Gastrocnemius medialis (tissue), 4 donors: ENCODE measurements around the gene CDKAL1. TPM values are rescaled to one million over a fixed set of nuclear protein-coding genes. Genes with fewer than 3 reads are reported as not detected.

Experiments
- ATAC-seq, 2 donors: fragments of 150-250 bp; one replicate each; pipeline ENCODE4 v1.9.1; 2016
- DNase-seq, 2 donors: peaks; one replicate each; pipeline ENCODE4 v3.0.0-alpha.2; 2019
- H3K27ac ChIP-seq, 4 donors: fragments of 200-600 bp; sonication (generic); 1 replicate in 1 of 4; 2 replicates in 3 of 4; pipeline ENCODE4 v1.5.1; 2016 to 2018; ENCODE audit warnings: mild to moderate bottlenecking in 2 of 4, moderate library complexity in 1 of 4
- H3K27me3 ChIP-seq, 3 donors: fragments of 200-600 bp; sonication (generic) in 2 of 3; 1 replicate in 1 of 3; 2 replicates in 2 of 3; pipeline versions ENCODE4 v1.5.1 to v1.6.0; 2016 to 2019; ENCODE audit warnings: mild to moderate bottlenecking in 1 of 3, moderate library complexity in 1 of 3
- H3K36me3 ChIP-seq, 2 donors: fragments of 200-600 bp; sonication (generic) in 1 of 2; one replicate each; pipeline ENCODE4 v1.5.1; 2017 to 2018
- H3K4me1 ChIP-seq, 2 donors: fragments of 200-600 bp; sonication (generic) in 1 of 2; one replicate each; pipeline ENCODE4 v1.5.1; 2016 to 2017; ENCODE audit warnings: mild to moderate bottlenecking in 2 of 2
- H3K4me3 ChIP-seq, 4 donors: fragments of 200-600 bp; sonication (generic) in 3 of 4; 1 replicate in 1 of 4; 2 replicates in 3 of 4; pipeline ENCODE4 v1.5.1; 2016 to 2019; ENCODE audit warnings: mild to moderate bottlenecking in 2 of 4
- H3K9me3 ChIP-seq, 3 donors: fragments of 200-600 bp; sonication (generic) in 2 of 3; 1 replicate in 1 of 3; 2 replicates in 2 of 3; pipeline ENCODE4 v1.5.1; 2016 to 2019
- POLR2A ChIP-seq, 2 donors: fragments of 450-650 bp; IDR thresholded peaks; one replicate each; pipeline ENCODE4 v1.6.1; 2017; ENCODE audit warnings: antibody characterized with exemption in 2 of 2, mild to moderate bottlenecking in 2 of 2, moderate library complexity in 2 of 2
- in situ Hi-C, 4 donors: fragments of 200-750 bp; cut with MboI; loops; one replicate each; pipeline versions ENCODE4 v1.15.0 to v1.8.0; 2017; ENCODE audit warnings: low sequenced_read_pairs in 4 of 4
- intact Hi-C: fragments of 100-400 bp; cut with DNase I; formaldehyde crosslinking; loops from one replicate; pipeline ENCODE4 v1.15.1; 2023; ENCODE audit warnings: low total_unique reads
- total RNA-seq, 4 donors: library from RNA; depleted of rRNA; stranded (reverse); fragments of >200 nt; gene quantifications; one replicate each; pipeline versions ENCODE4 v1.1.0 to v1.2.3, GENCODE V29; 2016
- TF ChIP-seq, protein P1 (sequence below), 5 experiments: fragments of 450-650 bp in 3 of 5; fragments of 200-600 bp in 2 of 5; sonication (generic) in 2 of 5; IDR thresholded peaks in 4 of 5; conservative IDR thresholded peaks in 1 of 5; 1 replicate in 4 of 5; 2 replicates in 1 of 5; pipeline ENCODE4 v1.5.1; 2016 to 2019; ENCODE audit warnings: antibody characterized with exemption in 5 of 5, mild to moderate bottlenecking in 3 of 5, moderate library complexity in 3 of 5

Gene CDKAL1
- total RNA-seq, 4 donors from 2014 or later = 9.6 to 17.0 (median 11.4) TPM

DNA sequence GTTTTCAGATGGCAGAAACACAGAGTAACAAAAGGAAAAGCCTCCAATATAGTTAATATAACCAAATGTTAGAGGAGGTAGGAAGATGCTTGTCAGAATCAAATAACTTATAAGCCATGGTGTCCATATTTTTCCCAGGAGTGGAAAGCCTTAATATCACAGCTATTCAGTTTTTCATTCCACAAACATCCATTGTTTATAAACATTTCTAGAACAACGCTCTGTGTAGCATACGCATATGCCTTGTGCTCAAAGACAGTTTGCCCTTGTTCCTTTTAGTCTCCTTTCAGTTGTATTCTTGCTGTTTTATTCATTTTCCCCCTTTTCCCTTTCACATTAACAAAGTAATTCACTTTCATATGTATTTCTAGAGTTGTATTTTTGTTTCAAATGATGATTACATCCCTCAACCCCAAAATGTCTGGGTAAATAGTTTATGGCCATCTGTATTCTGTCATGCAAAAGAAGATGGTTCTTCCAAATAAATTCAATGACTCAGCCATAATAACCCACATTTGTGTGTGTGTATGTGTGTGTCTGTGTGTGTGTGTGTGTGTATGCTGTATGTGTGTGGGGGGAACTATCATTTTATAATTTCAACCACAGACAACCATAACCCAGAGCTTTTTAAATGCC lies 603.6 kb downstream of the CDKAL1 start:
- DNase-seq (no peak), ATAC-seq (no peak)
- H3K4me3 ChIP-seq = no peak overlapping the region
- H3K36me3 ChIP-seq = no peaks in the 10 kb centered on the region
- H3K27me3 ChIP-seq = no peaks in the 10 kb centered on the region
- no peak overlapping the region for H3K27ac ChIP-seq
- no peak for TF ChIP-seq POLR2A (IDR thresholded peaks at IDR 0.05)
- TF ChIP-seq, protein P1, sequence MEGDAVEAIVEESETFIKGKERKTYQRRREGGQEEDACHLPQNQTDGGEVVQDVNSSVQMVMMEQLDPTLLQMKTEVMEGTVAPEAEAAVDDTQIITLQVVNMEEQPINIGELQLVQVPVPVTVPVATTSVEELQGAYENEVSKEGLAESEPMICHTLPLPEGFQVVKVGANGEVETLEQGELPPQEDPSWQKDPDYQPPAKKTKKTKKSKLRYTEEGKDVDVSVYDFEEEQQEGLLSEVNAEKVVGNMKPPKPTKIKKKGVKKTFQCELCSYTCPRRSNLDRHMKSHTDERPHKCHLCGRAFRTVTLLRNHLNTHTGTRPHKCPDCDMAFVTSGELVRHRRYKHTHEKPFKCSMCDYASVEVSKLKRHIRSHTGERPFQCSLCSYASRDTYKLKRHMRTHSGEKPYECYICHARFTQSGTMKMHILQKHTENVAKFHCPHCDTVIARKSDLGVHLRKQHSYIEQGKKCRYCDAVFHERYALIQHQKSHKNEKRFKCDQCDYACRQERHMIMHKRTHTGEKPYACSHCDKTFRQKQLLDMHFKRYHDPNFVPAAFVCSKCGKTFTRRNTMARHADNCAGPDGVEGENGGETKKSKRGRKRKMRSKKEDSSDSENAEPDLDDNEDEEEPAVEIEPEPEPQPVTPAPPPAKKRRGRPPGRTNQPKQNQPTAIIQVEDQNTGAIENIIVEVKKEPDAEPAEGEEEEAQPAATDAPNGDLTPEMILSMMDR (IDR thresholded peaks at IDR 0.05 in 4 of 5, conservative IDR thresholded peaks at IDR 0.05 in 1 of 5) = no peak
- intact Hi-C loops = no loop called here
- peaks cover 2 to 9% of the 10 kb centered on the region in 2 donors for H3K4me1 ChIP-seq
- in situ Hi-C loops = no loop called here
- no peaks in the 10 kb centered on the region for H3K9me3 ChIP-seq

GRCh38 chr6:21138336-21139069 lies 604.2 kb downstream of the CDKAL1 start:
- H3K9me3 ChIP-seq = no peaks in the 10 kb centered on the region
- H3K27ac ChIP-seq = no peak overlapping the region
- no peaks in the 10 kb centered on the region for H3K27me3 ChIP-seq
- TF ChIP-seq POLR2A (IDR thresholded peaks at IDR 0.05) = no peak
- TF ChIP-seq, protein P1 (IDR thresholded peaks at IDR 0.05 in 4 of 5, conservative IDR thresholded peaks at IDR 0.05 in 1 of 5) = no peak
- intact Hi-C loops (no loop called here), in situ Hi-C loops (no loop called here)
- ATAC-seq = no peak
- H3K4me3 ChIP-seq = no peak overlapping the region
- H3K36me3 ChIP-seq = no peaks in the 10 kb centered on the region
- peaks cover 0 to 2% of the 10 kb centered on the region in 2 donors for H3K4me1 ChIP-seq
- no peak for DNase-seq

DNA sequence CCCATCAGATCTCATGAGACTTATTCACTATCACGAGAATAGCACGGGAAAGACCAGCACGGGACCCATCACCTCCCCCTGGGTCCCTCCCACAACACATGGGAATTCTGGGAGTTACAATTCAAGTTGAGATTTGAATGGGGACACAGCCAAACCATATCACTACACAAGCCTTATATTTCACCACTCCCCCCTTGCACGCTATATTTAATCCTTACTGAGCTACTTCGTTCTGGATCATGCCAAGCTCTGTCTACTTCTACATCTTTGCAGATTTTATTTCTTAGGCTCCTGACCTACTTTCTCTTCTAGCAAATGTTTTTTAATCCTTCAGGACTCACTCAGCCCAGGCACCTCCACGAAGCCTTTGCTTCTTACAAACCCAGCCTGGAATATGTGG lies 606.7 kb downstream of the CDKAL1 start:
- H3K4me3 ChIP-seq = no peak overlapping the region
- in situ Hi-C loops = no loop called here
- no peak for TF ChIP-seq POLR2A (IDR thresholded peaks at IDR 0.05)
- TF ChIP-seq, protein P1 (IDR thresholded peaks at IDR 0.05 in 4 of 5, conservative IDR thresholded peaks at IDR 0.05 in 1 of 5) = no peak

DNA sequence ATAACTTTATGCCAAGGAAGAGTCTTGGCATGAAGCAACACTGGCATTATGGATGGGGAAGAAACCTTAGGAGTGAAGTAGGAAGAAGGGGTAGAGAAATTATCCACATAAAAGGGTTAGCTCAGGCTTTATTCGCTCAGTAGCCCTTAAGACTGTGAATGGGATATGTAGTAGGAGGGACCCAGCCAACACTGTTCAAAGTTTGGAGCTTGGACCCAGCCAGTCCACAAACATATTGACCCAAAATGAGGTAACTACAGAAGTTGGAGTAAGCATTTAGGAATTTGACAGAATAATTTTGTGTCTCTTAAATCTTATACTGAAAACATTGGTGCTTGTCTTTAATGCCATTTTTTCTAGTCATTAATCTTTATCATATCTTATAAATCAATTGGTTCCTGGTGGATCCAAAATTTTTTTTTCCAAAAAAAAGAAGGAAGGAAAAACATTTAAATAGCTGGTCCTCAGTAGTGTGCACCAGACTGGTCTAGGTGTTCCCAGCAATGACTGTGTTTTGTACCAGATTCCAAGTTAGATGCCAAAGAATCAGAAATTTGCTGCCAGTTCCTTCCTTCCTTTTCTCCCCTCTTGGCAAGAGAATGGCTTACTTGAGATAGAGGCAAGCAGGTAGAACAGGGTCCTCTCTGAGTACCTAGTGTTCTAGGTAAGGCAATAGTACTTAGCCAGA lies 607.5 kb downstream of the CDKAL1 start:
- no peak overlapping the region for H3K27ac ChIP-seq
- no peaks in the 10 kb centered on the region for H3K9me3 ChIP-seq
- in situ Hi-C loops (no loop called here), intact Hi-C loops (no loop called here)
- H3K4me3 ChIP-seq = no peak overlapping the region
- no peak for ATAC-seq
- H3K36me3 ChIP-seq = no peaks in the 10 kb centered on the region
- DNase-seq = no peak
- no peaks in the 10 kb centered on the region for H3K27me3 ChIP-seq
- H3K4me1 ChIP-seq = no peaks in the 10 kb centered on the region
- no peak for TF ChIP-seq POLR2A (IDR thresholded peaks at IDR 0.05)
- TF ChIP-seq, protein P1 (IDR thresholded peaks at IDR 0.05 in 4 of 5, conservative IDR thresholded peaks at IDR 0.05 in 1 of 5) = no peak

More for the DNA sequence above, 606.7 kb downstream of the CDKAL1 start:
- no peak for ATAC-seq
- H3K36me3 ChIP-seq = no peaks in the 10 kb centered on the region
- intact Hi-C loops = no loop called here
- no peaks in the 10 kb centered on the region for H3K4me1 ChIP-seq
- no peak overlapping the region for H3K27ac ChIP-seq
- H3K27me3 ChIP-seq = no peaks in the 10 kb centered on the region
- no peaks in the 10 kb centered on the region for H3K9me3 ChIP-seq
- DNase-seq = no peak
